Neutrophil (primary cell): ENCODE results near the gene METTL26.

Experiments
- H3K27ac ChIP-seq: fragments of 200-600 bp; sonication (generic); 2 replicates; pipeline ENCODE4 v1.5.1; 2016; ENCODE audit warnings: mild to moderate bottlenecking, moderate library complexity
- H3K27me3 ChIP-seq: fragments of 200-600 bp; sonication (generic); 2 replicates; pipeline ENCODE4 v1.6.0; 2016; ENCODE audit warnings: mild to moderate bottlenecking
- H3K36me3 ChIP-seq: fragments of 200-600 bp; sonication (generic); 2 replicates; pipeline ENCODE4 v1.5.1; 2017
- H3K4me1 ChIP-seq, 2 experiments: fragments of 200-600 bp in 1 of 2; sonication (generic) in 1 of 2; 1 replicate in 1 of 2; 2 replicates in 1 of 2; pipeline versions ENCODE4 v1.5.1 to v1.6.1; 2013 to 2016; ENCODE audit warnings: low read depth in 1 of 2, low read length in 1 of 2, mild to moderate bottlenecking in 1 of 2, moderate library complexity in 1 of 2; ENCODE audit not compliant: control insufficient read depth in 1 of 2, insufficient read depth in 1 of 2
- H3K4me3 ChIP-seq, 2 experiments: fragments of 200-600 bp in 1 of 2; sonication (generic) in 1 of 2; 1 replicate in 1 of 2; 2 replicates in 1 of 2; pipeline ENCODE4 v1.5.1; 2013 to 2016; ENCODE audit warnings: low read depth in 1 of 2, low read length in 1 of 2, mild to moderate bottlenecking in 1 of 2, moderate library complexity in 1 of 2
- H3K9me3 ChIP-seq: fragments of 200-600 bp; sonication (generic); 2 replicates; pipeline ENCODE4 v1.5.1; 2016
- CTCF ChIP-seq: fragments of 200-600 bp; sonication (generic); IDR thresholded peaks from 2 replicates; pipeline ENCODE4 v1.5.1; 2016; ENCODE audit warnings: antibody characterized with exemption

Gene METTL26

GRCh38 chr16:678858-679813, 43.0 kb upstream of the METTL26 start:
- Histone ChIP-seq H3K27me3 (peaks cover 43% of the 10 kb centered on the region), H3K36me3 (peaks cover 20% of the 10 kb centered on the region), H3K4me3 (peak overlapping the region; percentile 42 to 91), H3K27ac (peak overlapping the region; percentile 86), H3K9me3 (no peaks in the 10 kb centered on the region), H3K4me1 (peaks cover 37 to 69% of the 10 kb centered on the region in 2 experiments)
- no peak for TF ChIP-seq CTCF

GRCh38 chr16:678209-678857, 42.2 kb upstream of the METTL26 start:
- Histone ChIP-seq H3K36me3 (peaks cover 28% of the 10 kb centered on the region), H3K27me3 (peaks cover 44% of the 10 kb centered on the region), H3K27ac (no peak overlapping the region), H3K4me3 (no peak overlapping the region), H3K9me3 (no peaks in the 10 kb centered on the region), H3K4me1 (peaks cover 30 to 63% of the 10 kb centered on the region in 2 experiments)
- no peak for TF ChIP-seq CTCF

GRCh38 chr16:677316-678190, 41.4 kb upstream of the METTL26 start:
- no peak for TF ChIP-seq CTCF

GRCh38 chr16:676913-677312, 40.8 kb upstream of the METTL26 start:
- H3K4me1 ChIP-seq, result peaks cover 26 to 54% of the 10 kb centered on the region in 2 experiments
- TF ChIP-seq CTCF, result no peak
- H3K36me3 ChIP-seq, result peaks cover 32% of the 10 kb centered on the region
- no peaks in the 10 kb centered on the region for H3K9me3 ChIP-seq
- no peak overlapping the region for H3K4me3 ChIP-seq
- no peak overlapping the region for H3K27ac ChIP-seq
- peaks cover 44% of the 10 kb centered on the region for H3K27me3 ChIP-seq

More at GRCh38 chr16:677316-678190, 41.4 kb upstream of the METTL26 start:
- Histone ChIP-seq H3K9me3 (no peaks in the 10 kb centered on the region), H3K4me1 (peaks cover 27 to 58% of the 10 kb centered on the region in 2 experiments), H3K4me3 (no peak overlapping the region), H3K27ac (no peak overlapping the region), H3K27me3 (peaks cover 44% of the 10 kb centered on the region), H3K36me3 (peaks cover 32% of the 10 kb centered on the region)

GRCh38 chr16:676565-676902, 40.4 kb upstream of the METTL26 start:
- Histone ChIP-seq H3K27ac (no peak overlapping the region), H3K27me3 (peaks cover 44% of the 10 kb centered on the region), H3K36me3 (peaks cover 32% of the 10 kb centered on the region), H3K4me1 (peaks cover 22 to 51% of the 10 kb centered on the region in 2 experiments), H3K9me3 (no peaks in the 10 kb centered on the region), H3K4me3 (no peak overlapping the region)
- no peak for TF ChIP-seq CTCF
